ENCODE results near the gene NRF1.
"Not testable (repeated sequence)": the region's sequence is repeated elsewhere in the genome, so short reads cannot be mapped to it uniquely, and the experiment has no call there.

The NRF1 gene

DNA sequence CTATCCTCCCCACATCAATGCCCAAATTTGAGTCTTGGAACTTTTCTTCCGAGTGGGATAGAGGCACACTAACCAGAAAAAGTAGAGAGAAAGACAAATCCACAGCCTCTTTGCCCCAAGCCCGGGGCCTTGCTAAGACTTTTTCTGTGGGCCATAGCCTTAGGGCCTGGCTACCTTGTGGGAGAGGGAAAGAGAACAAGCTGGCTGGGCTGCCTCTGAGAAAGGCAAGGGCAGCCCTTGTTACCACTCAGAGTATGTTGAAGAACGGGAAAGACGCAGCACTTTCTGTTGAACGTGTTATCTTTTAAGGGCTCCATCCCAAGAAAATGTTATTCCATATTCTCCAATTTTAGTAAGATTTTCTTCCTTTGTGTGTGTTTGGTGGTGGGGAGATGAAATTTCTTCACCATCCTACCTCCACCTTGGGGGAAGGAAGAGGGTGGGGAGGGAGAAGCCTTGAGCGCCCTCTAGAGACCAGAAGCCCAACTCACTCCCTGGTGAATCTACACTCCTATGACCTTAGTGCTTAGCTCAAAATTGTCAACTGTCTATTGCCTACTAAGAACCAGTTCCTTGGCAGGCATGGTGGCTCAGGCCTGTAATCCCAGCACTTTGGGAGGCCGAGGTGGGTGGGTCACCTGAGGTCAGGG is 3.9 kb upstream of the NRF1 start:
- DNase-seq: no peak

GRCh38 chr7:129609666-129610065 is 1.9 kb upstream of the NRF1 start:
- DNase-seq: no peak

DNA sequence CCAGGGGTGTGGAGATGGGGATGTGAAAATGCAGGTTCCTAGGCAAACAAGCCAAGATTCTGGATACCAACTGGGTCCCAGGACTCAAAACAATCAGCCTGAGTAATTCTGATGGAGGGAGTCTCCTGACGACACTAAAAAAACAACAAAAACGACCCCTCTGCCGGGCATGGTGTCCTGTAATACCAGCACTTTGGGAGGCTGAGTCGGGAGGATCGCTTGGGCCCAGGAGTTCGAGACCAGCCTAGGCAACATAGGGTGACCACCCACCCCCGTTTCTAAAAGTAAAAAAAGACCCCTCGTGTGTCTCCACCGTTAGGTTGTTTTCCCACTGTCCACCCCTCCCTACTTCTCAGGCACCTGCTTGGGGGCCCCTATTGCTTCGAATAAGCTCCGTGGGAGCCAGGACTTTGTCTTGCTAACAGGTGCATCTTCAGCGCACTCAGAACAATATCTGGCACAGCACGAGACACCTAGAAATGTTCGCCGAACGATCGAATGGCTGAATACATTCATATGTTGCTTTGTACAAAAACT is 743 bp upstream of the NRF1 start:
- no peak for DNase-seq

DNA sequence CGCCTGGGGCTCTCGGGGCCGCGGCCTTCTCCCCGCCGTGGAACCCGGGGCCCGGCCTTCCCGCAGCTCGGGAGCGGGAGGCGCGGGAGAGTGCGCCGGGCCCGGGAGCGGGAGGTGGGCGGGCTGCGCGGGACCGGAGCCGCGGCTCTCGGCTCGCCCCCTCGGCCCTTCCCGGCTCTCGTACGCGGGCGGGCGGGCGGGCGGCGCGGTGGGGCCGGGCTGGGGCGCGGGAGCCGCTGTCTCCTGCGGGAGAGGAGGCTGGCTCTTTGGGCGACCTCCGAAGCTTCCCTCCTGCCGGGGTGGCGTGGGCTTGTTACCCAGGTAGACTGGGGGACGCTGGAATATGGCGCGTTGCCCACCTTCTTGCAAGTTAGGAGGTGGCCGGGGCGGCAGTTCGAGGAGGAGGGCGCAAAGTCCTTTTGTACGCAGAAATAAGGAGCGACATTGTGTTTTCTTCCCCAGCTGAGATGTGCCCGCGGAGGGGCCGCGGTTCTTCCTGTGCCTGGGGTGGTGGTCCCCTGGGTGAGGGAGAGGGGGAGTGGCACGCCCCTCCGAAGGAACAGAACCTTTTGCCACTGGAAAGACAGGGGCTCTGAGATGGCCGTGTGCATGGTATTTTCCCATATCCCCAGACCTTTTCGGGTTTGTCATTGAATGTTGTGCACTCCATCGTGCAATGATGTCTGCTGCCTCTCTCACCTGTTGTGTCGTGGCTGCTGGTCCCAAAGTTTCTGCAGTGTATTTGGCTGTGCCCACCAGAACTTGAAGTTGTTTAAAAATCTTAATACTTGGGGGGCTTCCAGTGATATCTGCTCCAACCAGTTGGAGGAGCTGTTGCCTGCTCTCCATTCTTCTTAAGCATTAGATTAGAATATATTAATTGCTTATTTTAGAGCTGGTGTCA is 844 bp downstream of the NRF1 start:
- peak; percentile 13 for DNase-seq

- DNase-seq: no peak
Observed at GRCh38 chr7:129613016-129613337, 1.5 kb downstream of the NRF1 start.

GRCh38 chr7:129615018-129615417 is 3.5 kb downstream of the NRF1 start:
- DNase-seq: no peak

DNA sequence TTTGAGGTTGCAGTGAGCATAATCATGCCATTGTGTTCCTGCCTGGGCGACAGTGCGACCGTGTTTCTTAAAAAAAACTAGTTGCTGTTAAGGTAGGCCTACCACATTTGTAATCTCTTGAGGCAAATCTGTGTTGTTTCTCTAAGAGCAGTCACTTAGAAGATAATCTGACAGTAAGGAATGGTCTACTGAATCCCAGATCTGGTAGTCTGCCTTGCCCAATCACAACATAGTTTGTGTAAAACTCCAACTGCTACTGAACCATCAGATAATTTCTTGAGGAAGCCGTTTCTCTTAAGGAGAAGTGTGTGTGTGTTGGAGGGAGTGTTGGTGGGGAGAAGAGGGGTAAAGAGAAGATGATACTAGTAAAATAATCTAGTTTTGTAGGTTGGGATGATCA is 5.0 kb downstream of the NRF1 start:
- DNase-seq: no peak

DNA sequence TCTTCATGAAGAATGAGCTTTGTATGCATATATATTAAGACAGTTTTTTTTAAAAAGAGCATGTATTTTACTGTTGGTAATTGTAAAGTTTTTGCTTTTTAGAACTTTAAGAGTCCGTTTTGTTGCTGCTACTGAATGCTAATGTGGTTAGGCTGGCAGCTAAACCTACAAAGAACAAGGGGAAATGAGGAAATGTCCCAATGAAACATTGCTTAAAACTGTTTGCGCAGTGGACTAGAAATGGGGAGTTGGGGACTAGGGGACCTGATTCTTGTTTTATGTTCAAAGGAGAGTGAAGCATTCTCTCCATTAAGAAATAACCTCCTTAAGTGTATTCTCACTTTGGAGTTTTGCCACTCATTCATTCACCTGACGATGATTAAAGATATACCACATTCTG is 5.7 kb downstream of the NRF1 start:
- DNase-seq: no peak

DNA sequence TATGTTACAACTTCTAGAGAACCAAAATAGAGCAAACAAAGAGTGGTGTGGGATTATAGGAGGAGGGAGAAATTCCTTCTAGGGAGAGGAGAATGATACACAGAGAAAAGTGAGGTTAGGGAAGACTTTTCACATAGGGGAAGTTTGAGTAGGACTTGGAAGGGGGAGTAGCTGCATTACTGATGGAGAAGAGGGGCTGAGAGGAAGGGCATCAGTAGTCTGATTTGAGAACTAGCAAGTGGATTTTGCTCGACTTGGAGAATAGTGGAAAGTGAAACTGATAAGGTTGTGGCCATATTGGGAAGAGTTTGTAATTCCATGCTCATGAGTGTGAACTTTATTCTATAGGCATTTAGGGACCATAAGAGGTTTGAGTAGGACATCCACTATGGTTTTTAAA is 6.1 kb downstream of the NRF1 start:
- DNase-seq: no peak

GRCh38 chr7:129626896-129627295 is 15.4 kb downstream of the NRF1 start:
- DNase-seq: no peak

- no peak for DNase-seq
Observed at GRCh38 chr7:129630341-129630740, 18.8 kb downstream of the NRF1 start.

GRCh38 chr7:129634361-129635034 is 23.0 kb downstream of the NRF1 start:
- DNase-seq: no peak

GRCh38 chr7:129635300-129636029 is 23.9 kb downstream of the NRF1 start:
- DNase-seq: no peak

GRCh38 chr7:129636030-129636550 is 24.6 kb downstream of the NRF1 start:
- not testable (repeated sequence) for DNase-seq

- DNase-seq: no peak
Observed at GRCh38 chr7:129636641-129637040, 25.1 kb downstream of the NRF1 start.

DNA sequence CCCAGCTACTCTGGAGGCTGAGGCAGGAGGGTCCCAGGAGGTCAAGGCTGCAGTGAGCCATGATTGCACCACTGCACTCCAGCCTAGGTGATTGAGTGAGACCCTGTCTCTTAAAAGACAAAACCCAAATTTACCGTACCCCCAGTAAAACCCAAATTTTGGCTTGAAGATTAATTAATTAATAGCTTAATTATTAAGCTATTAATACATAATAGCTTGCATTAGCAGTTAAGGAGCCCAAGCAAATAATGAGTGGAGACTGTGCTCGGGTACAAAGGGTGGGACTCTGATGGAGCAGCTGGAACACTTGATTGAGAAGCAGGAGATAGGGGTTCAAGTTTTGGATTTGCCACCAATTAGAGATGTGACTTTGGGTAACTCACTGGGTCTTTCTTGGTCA is 28.9 kb downstream of the NRF1 start:
- DNase-seq: no peak

DNA sequence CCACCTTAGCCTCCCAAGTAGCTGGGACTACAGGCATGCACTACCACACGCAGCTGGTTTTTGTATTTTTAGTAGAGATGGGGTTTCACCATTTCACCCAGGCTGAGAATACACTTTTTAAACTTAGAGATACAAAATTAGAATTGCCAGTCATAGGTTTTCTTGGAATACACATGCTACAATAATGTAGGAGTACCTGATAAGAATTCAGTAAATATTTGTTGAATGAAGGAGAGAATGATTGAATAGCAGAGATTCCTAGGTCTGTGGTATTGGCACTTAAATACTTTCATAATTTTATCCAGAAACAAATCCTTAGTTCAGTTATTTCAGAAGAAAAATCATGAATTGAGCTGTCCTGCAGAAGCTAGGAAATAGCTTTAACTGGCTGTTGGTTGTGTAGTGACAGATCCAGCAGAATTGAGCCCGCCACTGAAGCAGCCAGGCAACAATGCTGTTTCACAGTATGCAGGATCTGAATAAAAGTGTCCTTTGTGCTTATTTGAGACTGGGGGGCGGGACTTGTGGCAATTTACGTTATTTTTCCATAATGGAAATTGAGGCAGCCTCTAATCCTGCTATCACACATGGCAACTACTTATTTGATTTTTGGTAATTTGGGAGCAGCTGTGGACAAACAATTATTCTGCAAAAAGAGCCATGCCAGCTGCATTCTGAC is 31.5 kb downstream of the NRF1 start:
- no peak for DNase-seq

GRCh38 chr7:129643550-129644170 is 32.1 kb downstream of the NRF1 start:
- no peak for DNase-seq

DNA sequence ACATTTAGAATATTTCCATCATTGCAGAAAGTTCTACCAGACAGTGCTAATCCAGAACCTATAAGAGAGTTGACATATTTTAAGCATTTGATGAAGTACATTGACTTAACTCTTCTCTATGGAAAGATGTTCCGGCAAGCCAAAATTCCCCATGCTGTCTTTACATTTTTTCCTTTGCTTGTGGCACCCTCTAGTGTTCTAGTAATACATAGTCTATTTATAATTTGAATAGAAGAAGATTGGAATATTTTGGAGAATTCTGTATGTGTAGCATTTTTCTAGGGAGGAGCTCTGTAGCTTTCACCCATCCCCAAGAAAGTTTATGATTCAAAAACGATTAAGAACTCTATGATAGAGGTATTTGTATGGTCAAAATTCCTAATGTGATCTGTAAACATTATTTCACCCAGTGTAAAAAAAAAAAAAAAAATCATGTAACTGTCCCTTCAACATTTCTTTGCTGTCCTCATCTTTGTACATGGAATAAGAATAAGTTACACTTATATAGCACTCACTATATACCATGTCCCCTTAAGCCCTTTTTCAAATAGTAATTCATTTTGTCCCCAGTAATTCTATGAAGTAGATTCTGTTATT is 33.2 kb downstream of the NRF1 start:
- no peak for DNase-seq

DNA sequence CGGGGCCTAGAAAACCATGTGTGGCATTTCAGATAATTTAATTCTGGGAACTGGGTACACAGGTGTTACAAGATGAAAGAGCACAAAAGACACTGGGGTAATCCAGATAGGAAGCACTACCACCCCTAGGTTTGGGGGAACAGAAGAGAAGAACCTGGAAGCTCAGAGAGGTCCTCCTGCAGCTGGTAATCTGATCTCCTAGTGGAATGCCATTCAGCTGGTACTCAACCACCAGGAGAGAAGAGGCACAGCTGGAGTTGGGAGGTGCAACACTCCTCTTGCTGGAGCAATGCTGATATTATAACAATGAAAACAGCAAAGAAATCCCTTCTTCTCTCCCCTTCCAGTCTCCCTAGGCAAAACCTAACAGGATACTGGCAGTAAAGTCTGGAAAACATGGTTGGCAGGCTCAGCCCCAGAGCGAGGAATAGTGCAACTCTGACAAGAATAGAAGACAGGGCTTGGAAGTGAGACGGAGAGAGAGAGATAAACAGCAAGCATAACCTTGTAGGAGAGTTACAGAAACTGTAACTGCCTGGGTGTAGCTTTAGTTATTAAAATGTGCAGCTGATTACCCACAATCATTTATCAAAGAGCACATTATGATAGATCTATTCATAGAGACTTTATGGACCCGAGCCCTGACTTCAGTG is 35.0 kb downstream of the NRF1 start:
- DNase-seq: no peak

All from activated gamma-delta T cell (primary cell).